Stimulated activated CD4-positive, alpha-beta T cell treated with anti-CD3 and anti-CD28 coated beads, Interleukin-1b, Interleukin-23, amount 100 ng/mL, for 4 hours (primary cell): ENCODE results near the gene WWP2.
A peak's percentile ranks its signal among the peaks of the same experiment; 100 is the strongest.
"Not testable (repeated sequence)": the region's sequence is repeated elsewhere in the genome, so short reads cannot be mapped to it uniquely, and the experiment has no call there.

ENCODE experiments used
- DNase-seq, 2 donors: peaks; one replicate each; pipeline ENCODE4 v3.0.0-alpha.2; 2020; ENCODE audit warnings: low read depth in 2 of 2

The WWP2 gene

GRCh38 chr16:69745959-69746358 lies 16.2 kb upstream of the WWP2 start:
- no peak for DNase-seq

DNA sequence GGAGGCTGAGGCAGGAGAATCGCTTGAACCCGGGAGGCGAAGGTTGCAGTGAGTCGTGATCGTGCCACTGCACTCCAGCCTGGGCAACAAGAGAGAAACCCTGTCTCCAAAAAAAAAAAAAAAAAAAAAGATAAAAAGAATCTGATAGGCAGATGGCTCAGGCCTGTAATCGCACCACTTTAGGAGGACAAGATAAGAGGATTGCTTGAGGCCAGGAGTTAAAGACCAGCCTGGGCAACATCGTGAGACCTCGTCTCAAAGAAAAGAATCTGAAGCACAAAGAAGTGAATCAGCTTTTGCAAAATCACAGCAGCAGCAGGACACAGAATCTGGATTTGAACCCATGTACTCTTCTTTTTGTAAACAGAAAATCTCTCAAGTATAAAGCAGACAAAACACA lies 15.0 kb upstream of the WWP2 start:
- DNase-seq: no peak

GRCh38 chr16:69748694-69749345 lies 13.3 kb upstream of the WWP2 start:
- DNase-seq: no peak

- DNase-seq: no peak
Observed at GRCh38 chr16:69754143-69754468, 8.0 kb upstream of the WWP2 start.

DNA sequence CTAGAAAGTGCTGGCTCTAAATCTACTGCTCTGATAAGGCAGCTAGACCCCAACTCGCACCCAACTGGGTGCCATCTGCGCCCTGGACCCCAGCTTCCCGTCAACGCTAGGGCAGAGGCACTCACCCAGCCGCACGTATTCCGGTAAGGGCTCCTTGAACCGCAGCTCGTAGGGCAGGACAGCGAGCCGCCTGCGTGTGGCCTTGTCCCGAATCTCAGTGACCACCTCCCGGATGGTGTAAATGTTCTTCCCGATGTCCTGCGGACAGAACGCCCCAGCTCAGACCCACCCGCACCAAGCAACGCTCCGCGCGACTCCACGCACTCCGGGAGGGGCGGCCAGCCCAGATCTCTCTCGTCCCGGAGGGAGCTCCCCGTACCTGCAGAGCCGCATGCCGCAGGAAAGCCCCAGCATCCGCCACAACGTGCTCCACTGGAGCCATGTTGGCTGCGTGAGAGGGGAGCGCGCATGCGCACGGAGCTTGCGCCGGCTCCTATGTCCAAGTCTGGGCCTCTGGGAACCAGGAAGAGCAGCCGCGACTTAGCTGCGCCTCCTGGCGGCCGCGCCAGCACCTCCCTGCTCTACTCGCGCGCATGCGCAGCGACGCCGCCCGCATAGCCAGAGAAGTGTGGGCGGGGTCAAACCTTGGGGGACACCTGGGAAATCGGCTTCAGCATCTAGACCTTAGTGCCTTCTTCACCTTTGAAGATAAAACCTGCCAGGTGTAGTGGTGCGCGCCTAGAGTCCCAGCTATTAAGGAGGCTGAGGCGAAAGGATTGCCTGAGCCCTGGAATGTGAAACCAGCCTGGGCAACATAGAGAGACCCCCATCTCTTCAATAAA lies 7.4 kb upstream of the WWP2 start, which contains the start of gene NOB1:
Gene NOB1 (minus strand): TSS at position 458 of the 842 bp plus-strand sequence. CDS start 16 bp downstream, at position 442.
- peak; percentile 95 for DNase-seq

DNA sequence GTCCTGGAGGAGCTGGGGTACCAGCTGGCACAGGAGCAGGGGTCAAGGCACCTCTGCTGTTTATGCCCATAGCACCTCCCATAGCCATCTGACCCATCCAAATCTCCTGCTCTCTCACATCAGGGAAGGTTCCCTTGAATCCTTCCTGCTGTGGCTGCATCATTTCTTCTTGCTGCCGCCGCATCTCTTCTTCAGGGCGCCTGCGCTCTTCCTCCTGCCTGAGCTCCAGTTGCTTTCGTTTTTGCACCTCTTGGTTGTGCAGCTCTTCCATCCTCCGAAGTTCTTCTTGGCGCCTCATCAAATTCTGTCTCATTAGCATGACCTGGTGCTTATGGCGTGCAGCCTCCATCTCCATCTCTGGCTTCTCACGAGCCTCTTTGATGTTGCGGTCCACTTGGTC lies 5.4 kb upstream of the WWP2 start:
- DNase-seq: no peak

DNA sequence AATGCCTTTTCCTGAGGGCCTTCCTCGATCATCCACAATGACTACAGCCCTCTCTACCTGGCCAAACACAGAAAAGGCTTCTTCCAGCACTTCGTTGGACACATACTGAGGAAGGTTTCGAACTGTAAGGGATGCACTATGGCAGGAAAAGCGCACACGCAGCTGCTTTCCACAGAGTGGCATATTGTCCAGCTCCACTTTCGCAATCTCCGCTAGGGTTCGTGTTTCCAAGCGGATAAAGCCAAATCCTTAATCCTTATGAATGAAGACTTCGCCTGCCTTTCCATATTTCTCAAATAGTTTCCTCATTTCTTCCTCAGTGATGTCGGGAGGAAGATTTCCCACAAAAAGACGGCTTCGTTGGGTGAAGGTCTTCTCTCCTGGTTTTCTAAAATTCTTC lies 4.8 kb upstream of the WWP2 start:
- DNase-seq: not testable (repeated sequence)

- DNase-seq: no peak
Observed at GRCh38 chr16:69762814-69763598, 874 bp downstream of the WWP2 start.

DNA sequence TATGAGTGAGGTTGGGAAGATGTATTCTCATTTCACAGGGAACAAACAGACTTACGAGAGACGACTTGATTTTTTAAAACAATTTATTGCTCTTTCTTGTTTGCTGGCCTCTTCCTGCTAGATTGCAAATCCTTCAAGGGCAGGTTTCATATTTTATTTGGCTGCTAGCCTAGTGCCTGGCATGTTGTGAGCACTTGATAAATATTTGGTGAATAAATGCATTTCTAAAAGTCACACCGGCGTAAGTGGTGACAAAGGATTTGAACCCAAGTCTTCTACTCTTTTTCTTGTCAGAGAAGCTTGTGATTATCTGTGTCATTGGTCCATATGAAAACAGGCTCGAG lies 1.4 kb downstream of the WWP2 start:
- DNase-seq: no peak

DNA sequence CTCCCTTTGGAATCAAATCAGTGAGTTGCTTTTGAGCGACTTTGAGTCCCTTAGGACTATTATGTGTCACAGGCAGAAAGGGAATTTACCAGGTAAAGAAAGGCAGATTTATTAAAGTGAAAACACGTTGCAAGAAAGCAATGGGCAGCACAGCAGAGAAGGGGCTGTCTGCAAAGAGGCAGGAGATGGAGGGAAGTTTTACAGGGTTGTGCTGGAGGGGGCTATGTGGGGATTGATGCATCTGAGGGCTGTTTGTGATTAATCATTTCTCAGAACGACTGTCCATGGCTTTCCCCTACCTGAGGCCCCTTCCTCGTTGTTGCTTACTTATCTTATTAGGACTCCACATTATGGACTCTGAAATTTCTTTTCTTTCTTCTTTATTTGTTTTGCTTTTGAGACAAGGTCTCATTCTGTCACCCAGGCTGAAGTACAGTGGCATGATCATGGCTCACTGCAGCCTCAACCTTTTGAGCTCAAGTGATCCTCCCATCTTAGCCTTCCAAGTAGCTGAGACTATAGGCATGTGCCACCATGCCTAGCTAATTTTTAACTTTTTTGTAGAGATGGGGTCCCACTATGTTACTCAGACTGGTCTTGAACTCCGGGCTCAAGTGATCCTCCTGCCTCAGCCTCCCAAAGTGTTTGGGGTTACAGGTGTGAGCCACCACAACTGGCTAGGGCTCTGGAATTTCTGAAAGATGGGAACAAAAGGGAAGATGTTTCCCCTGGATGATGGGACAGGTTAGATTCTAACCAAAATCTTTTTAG lies 5.5 kb downstream of the WWP2 start:
- no peak for DNase-seq

- DNase-seq: no peak
Observed at GRCh38 chr16:69768666-69769065, 6.5 kb downstream of the WWP2 start.

DNA sequence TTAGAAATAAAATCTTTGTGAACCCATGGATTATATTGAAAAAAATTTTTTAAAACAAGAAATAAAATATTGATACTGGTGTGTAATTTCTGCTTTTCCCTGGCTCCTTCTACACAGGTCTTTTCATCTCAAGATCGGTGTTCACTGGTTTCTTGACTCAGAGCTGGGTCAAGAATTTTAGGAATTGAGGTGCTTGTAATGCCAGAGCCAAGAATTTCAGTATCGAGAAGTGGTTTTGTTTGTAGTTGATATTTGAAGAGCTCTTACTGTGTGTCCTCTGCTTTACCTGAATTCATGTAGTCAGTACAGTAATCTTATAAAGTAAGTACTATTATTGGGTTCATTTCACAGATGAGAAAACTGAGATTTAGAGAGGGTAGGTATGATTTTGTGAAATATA lies 7.3 kb downstream of the WWP2 start:
- no peak for DNase-seq

- no peak for DNase-seq
Observed at GRCh38 chr16:69771651-69771967, 9.5 kb downstream of the WWP2 start.

- no peak for DNase-seq
Observed at GRCh38 chr16:69773260-69773947, 11.3 kb downstream of the WWP2 start.

DNA sequence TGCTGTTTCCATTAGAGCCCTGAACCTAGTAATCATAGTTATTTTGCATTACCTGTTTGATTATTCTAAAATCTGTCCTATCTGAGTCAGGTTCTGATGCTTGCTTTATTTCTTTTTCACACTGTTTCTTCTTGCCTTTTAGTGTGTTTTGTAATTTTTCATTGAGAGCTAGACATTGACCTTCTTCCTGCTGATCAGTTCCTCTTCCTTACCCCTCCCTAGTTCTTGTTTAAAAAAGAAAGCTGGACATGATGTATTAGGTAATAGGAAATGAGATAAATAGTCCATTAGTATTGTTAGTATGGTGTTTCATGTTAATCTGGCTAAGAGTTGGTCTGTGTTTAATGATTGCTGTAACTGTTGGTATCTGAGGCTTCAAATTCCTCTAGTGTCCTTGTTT lies 13.4 kb downstream of the WWP2 start:
- no peak for DNase-seq

GRCh38 chr16:69779724-69780123 lies 17.6 kb downstream of the WWP2 start:
- DNase-seq: no peak

GRCh38 chr16:69781118-69781517 lies 19.0 kb downstream of the WWP2 start:
- no peak for DNase-seq

GRCh38 chr16:69784586-69784985 lies 22.5 kb downstream of the WWP2 start:
- no peak for DNase-seq

- DNase-seq: no peak
Observed at GRCh38 chr16:69787883-69788282, 25.8 kb downstream of the WWP2 start.

DNA sequence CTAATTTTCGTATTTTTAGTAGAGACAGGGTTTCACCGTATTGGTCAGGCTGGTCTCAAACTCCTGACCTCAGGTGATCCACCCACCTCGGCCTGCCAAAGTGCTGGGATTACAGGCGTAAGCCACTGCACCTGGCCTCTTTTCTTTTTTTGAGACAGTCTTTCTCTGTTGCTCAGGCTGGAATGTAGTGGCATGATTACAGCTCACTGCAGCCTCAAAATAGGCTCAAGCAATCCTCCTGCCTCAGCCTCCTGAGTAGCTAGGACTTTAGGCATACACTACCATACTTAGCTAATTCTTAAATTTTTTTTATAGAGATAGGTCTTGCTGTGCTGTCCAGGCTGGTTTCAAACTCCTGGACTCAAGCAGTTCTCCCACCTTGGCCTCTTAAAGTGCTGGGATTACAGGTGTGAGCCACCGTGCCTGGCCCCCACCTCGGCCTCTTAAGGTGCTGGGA lies 29.3 kb downstream of the WWP2 start:
- not testable (repeated sequence) for DNase-seq

DNA sequence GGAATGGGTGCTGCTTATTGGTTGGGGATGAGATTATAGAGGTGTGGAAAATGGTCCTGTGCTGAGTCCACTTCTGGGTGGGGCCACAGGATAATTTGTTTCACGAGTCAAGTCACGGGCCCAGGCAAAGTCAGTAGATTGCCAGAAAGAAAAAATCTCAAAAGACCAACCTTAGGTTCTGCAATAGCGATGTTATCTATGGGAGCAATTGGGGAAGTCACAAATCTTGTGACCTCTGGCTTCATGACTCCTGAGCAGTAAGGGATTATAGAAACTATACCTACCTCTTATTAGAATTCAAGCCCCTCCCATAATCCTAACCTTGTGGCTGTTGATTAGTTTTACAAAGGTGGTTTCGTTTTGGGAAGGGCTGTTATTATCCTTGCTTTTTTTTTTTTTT lies 31.4 kb downstream of the WWP2 start:
- DNase-seq: no peak
